CD4-positive, alpha-beta T cell (primary cell): ENCODE results near the gene TRAF5. TPM values are rescaled to one million over a fixed set of nuclear protein-coding genes. Genes with fewer than 3 reads are reported as not detected.

ENCODE experiments used
- ATAC-seq: fragments of 200-7000 bp; cut with Tn5 transposase; one replicate; pipeline ENCODE4 v1.10.0; 2022; ENCODE audit warnings: mild to moderate bottlenecking; ENCODE audit not compliant: poor library complexity
- CTCF ChIA-PET: fragments of 350-600 bp; sonication (Branson Sonifier 250); formaldehyde crosslinking; loops from one replicate; lab custom pipeline; 2021; ENCODE audit warnings: antibody characterized with exemption, inconsistent platforms; lab: Charles Lee
- POLR2A ChIA-PET: fragments of 350-600 bp; sonication (Branson Sonifier 250); formaldehyde crosslinking; loops from one replicate; lab custom pipeline; 2021; ENCODE audit warnings: antibody characterized with exemption, inconsistent platforms; lab: Charles Lee
- DNase-seq, 14 experiments: peaks; one replicate each; pipeline ENCODE4 v3.0.0-alpha.2; 2013 to 2020; ENCODE audit warnings: mixed read lengths in 2 of 14
- H3K27ac ChIP-seq, 2 donors: one replicate each; pipeline versions ENCODE4 v1.5.1 to v1.7.0; 2013; ENCODE audit warnings: low read length in 2 of 2, low read depth in 1 of 2, mild to moderate bottlenecking in 1 of 2
- H3K27me3 ChIP-seq, 2 experiments: 1 replicate in 1 of 2; 2 replicates in 1 of 2; pipeline versions ENCODE4 v1.6.1 to v1.7.0; 2013; ENCODE audit warnings: low read length in 2 of 2, control low read depth in 1 of 2, mild to moderate bottlenecking in 1 of 2, moderate library complexity in 1 of 2; ENCODE audit not compliant: insufficient read depth in 2 of 2, control insufficient read depth in 1 of 2
- H3K36me3 ChIP-seq: one replicate; pipeline ENCODE4 v1.6.1; 2013; ENCODE audit warnings: low read length, control low read depth; ENCODE audit not compliant: insufficient read depth
- H3K4me1 ChIP-seq: one replicate; pipeline ENCODE4 v1.6.1; 2013; ENCODE audit warnings: low read length, control low read depth; ENCODE audit not compliant: insufficient read depth
- H3K4me3 ChIP-seq: one replicate; pipeline ENCODE4 v1.5.1; 2013; ENCODE audit warnings: mild to moderate bottlenecking, low read length, moderate library complexity
- H3K9me3 ChIP-seq, 2 experiments: 1 replicate in 1 of 2; 2 replicates in 1 of 2; pipeline versions ENCODE4 v1.6.1 to v1.7.0; 2013; ENCODE audit warnings: low read length in 2 of 2, mild to moderate bottlenecking in 2 of 2, control low read depth in 1 of 2, moderate library complexity in 1 of 2; ENCODE audit not compliant: control insufficient read depth in 1 of 2, insufficient read depth in 1 of 2
- H3K27ac Mint-ChIP-seq: one replicate; pipeline ENCODE4 v1.8.0; 2020; ENCODE audit warnings: mixed read lengths
- H3K27me3 Mint-ChIP-seq: one replicate; pipeline ENCODE4 v1.8.0; 2021; ENCODE audit warnings: mixed read lengths
- H3K36me3 Mint-ChIP-seq: one replicate; pipeline ENCODE4 v1.8.0; 2021; ENCODE audit warnings: low read depth, mixed read lengths
- H3K4me1 Mint-ChIP-seq: one replicate; pipeline ENCODE4 v1.8.0; 2021; ENCODE audit warnings: low read depth, mixed read lengths
- H3K4me3 Mint-ChIP-seq: one replicate; pipeline ENCODE4 v1.8.0; 2020; ENCODE audit warnings: mild to moderate bottlenecking, mixed read lengths
- H3K9me3 Mint-ChIP-seq: one replicate; pipeline ENCODE4 v1.8.0; 2020; ENCODE audit warnings: mixed read lengths
- CTCF ChIP-seq: fragments of 200-600 bp; IDR thresholded peaks from one replicate; pipeline ENCODE4 v1.8.0; 2022; ENCODE audit warnings: antibody characterized with exemption, mild to moderate bottlenecking
- intact Hi-C, 2 experiments: fragments of 100-400 bp; cut with DNase I in 1 of 2; cut with micrococcal nuclease in 1 of 2; formaldehyde crosslinking; loops; one replicate each; pipeline versions ENCODE4 v1.15.1 to v1.9.0; 2023 to 2025; cut with DNase I, micrococcal nuclease
- total RNA-seq, 174 experiments: library from RNA in 2 of 174; stranded (reverse) in 2 of 174; gene quantifications; one replicate each; pipeline ENCODE4 v1.2.3 and lab custom pipeline; 2021 to 2026

The TRAF5 gene
- total RNA-seq, 2 experiments from 2014 or later, result 21.9 to 23.2 TPM

GRCh38 chr1:211281320-211282022, 45.2 kb upstream of the TRAF5 start:
- DNase-seq (no peak), ATAC-seq (no peak)
- no peaks in the 10 kb centered on the region for H3K9me3 ChIP-seq
- Mint-ChIP-seq H3K36me3 (peaks cover 43% of the 10 kb centered on the region), H3K27me3 (no peaks in the 10 kb centered on the region), H3K9me3 (no peaks in the 10 kb centered on the region), H3K4me3 (no peak overlapping the region), H3K27ac (no peak overlapping the region), H3K4me1 (peaks cover 11% of the 10 kb centered on the region)
- intact Hi-C loops, result no loop called here
- H3K36me3 ChIP-seq, result peaks cover 73% of the 10 kb centered on the region
- CTCF ChIA-PET, result interaction anchor here (0.7 kb wide), 1 partner anchor 1330 kb away, joined by 3 read pairs; no protein-coding TSS in a partner anchor
- no peak for TF ChIP-seq CTCF
- H3K27ac ChIP-seq, result no peak overlapping the region
- POLR2A ChIA-PET, result no interaction called here
- H3K27me3 ChIP-seq, result no peaks in the 10 kb centered on the region
- H3K4me3 ChIP-seq, result no peak overlapping the region
- H3K4me1 ChIP-seq, result no peaks in the 10 kb centered on the region

- H3K36me3 ChIP-seq, result peaks cover 76% of the 10 kb centered on the region
- ATAC-seq (no peak), DNase-seq (no peak)
- ChIA-PET CTCF (no interaction called here), POLR2A (no interaction called here)
- H3K27me3 Mint-ChIP-seq, result no peaks in the 10 kb centered on the region
- H3K27me3 ChIP-seq, result no peaks in the 10 kb centered on the region
- no peaks in the 10 kb centered on the region for H3K4me1 ChIP-seq
- no peaks in the 10 kb centered on the region for H3K9me3 Mint-ChIP-seq
- no peaks in the 10 kb centered on the region for H3K9me3 ChIP-seq
- H3K4me3 Mint-ChIP-seq, result no peak overlapping the region
- H3K27ac Mint-ChIP-seq, result no peak overlapping the region
- no peak for TF ChIP-seq CTCF
- H3K4me3 ChIP-seq, result no peak overlapping the region
- H3K4me1 Mint-ChIP-seq, result peaks cover 16% of the 10 kb centered on the region
- no peak overlapping the region for H3K27ac ChIP-seq
- H3K36me3 Mint-ChIP-seq, result peaks cover 48% of the 10 kb centered on the region
- intact Hi-C loops, result no loop called here
Measured at GRCh38 chr1:211282023-211282373, 44.6 kb upstream of the TRAF5 start.

- H3K4me3 Mint-ChIP-seq, result no peak overlapping the region
- ChIA-PET CTCF (no interaction called here), POLR2A (no interaction called here)
Measured at GRCh38 chr1:211285196-211285595, 41.4 kb upstream of the TRAF5 start.

More at GRCh38 chr1:211285196-211285595, 41.4 kb upstream of the TRAF5 start:
- H3K36me3 Mint-ChIP-seq, result peaks cover 59% of the 10 kb centered on the region
- Histone ChIP-seq H3K9me3 (no peaks in the 10 kb centered on the region), H3K4me3 (no peak overlapping the region), H3K27me3 (no peaks in the 10 kb centered on the region), H3K36me3 (peaks cover 72% of the 10 kb centered on the region), H3K27ac (no peak overlapping the region), H3K4me1 (no peaks in the 10 kb centered on the region)
- intact Hi-C loops, result no loop called here
- H3K9me3 Mint-ChIP-seq, result no peaks in the 10 kb centered on the region
- H3K27me3 Mint-ChIP-seq, result no peaks in the 10 kb centered on the region
- no peak for DNase-seq
- no peak for TF ChIP-seq CTCF
- H3K27ac Mint-ChIP-seq, result no peak overlapping the region
- ATAC-seq, result no peak
- H3K4me1 Mint-ChIP-seq, result peaks cover 19% of the 10 kb centered on the region
